OCI-LY1 (cell line): ENCODE results near the gene RASSF4.
"Not testable (repeated sequence)": the region's sequence is repeated elsewhere in the genome, so short reads cannot be mapped to it uniquely, and the experiment has no call there.

Source experiments
- H2AFZ ChIP-seq: fragments of 200-600 bp; sonication (generic), shearing (Covaris generic); 2 replicates; pipeline ENCODE4 v1.6.0; 2014; ENCODE audit warnings: antibody characterized with exemption, mild to moderate bottlenecking, low read length
- H3F3A ChIP-seq: fragments of 200-600 bp; sonication (generic), shearing (Covaris generic); 2 replicates; pipeline ENCODE4 v1.6.0; 2014; ENCODE audit warnings: mild to moderate bottlenecking, antibody characterized with exemption, low read length, moderate library complexity; ENCODE audit not compliant: insufficient read depth
- H3K27ac ChIP-seq: fragments of 200-600 bp; sonication (generic); 2 replicates; pipeline ENCODE4 v1.5.1; 2014; ENCODE audit warnings: low read length, mixed run types, mild to moderate bottlenecking, low read depth; ENCODE audit not compliant: poor library complexity, severe bottlenecking
- H3K27me3 ChIP-seq: fragments of 200-600 bp; sonication (generic); 2 replicates; pipeline ENCODE4 v1.6.0; 2014; ENCODE audit warnings: antibody characterized with exemption, mild to moderate bottlenecking, low read length, moderate library complexity; ENCODE audit not compliant: insufficient read depth
- H3K36me3 ChIP-seq: fragments of 200-600 bp; sonication (generic); 2 replicates; pipeline ENCODE4 v1.6.1; 2014; ENCODE audit warnings: mild to moderate bottlenecking, antibody characterized with exemption, low read length, moderate library complexity, mixed read lengths; ENCODE audit not compliant: insufficient read depth
- H3K4me1 ChIP-seq: fragments of 200-600 bp; sonication (generic); 2 replicates; pipeline ENCODE4 v1.5.1; 2014; ENCODE audit warnings: mild to moderate bottlenecking, low read length, moderate library complexity; ENCODE audit not compliant: insufficient read depth, severe bottlenecking
- H3K4me2 ChIP-seq: fragments of 200-600 bp; sonication (generic), shearing (Covaris generic); 2 replicates; pipeline ENCODE4 v1.6.1; 2014; ENCODE audit warnings: low read length
- H3K4me3 ChIP-seq: fragments of 200-600 bp; sonication (generic); 2 replicates; pipeline ENCODE4 v1.5.1; 2014; ENCODE audit warnings: low read length, low read depth, mild to moderate bottlenecking, mixed read lengths; ENCODE audit not compliant: poor library complexity, severe bottlenecking
- H3K79me2 ChIP-seq: fragments of 200-600 bp; shearing (Covaris generic); 2 replicates; pipeline ENCODE4 v1.6.1; 2016; ENCODE audit warnings: mixed run types, low read length, mixed read lengths; ENCODE audit not compliant: insufficient read depth
- H3K9ac ChIP-seq: fragments of 200-600 bp; sonication (generic), shearing (Covaris generic); 2 replicates; pipeline ENCODE4 v1.6.1; 2014; ENCODE audit warnings: mild to moderate bottlenecking, low read length, mixed read lengths
- H3K9me2 ChIP-seq: fragments of 200-600 bp; sonication (generic), shearing (Covaris generic); 2 replicates; pipeline ENCODE4 v1.6.1; 2014; ENCODE audit warnings: low read depth, mild to moderate bottlenecking, low read length, mixed read lengths
- H3K9me3 ChIP-seq: fragments of 200-600 bp; shearing (Covaris generic); 2 replicates; pipeline ENCODE4 v1.6.1; 2014; ENCODE audit warnings: low read length, mixed read lengths
- H4K20me1 ChIP-seq: fragments of 200-600 bp; sonication (generic), shearing (Covaris generic); 2 replicates; pipeline ENCODE4 v1.6.0; 2016; ENCODE audit warnings: mild to moderate bottlenecking, low read length; ENCODE audit not compliant: insufficient read depth
- EZH2 ChIP-seq: fragments of 200-600 bp; sonication (generic), shearing (Covaris generic); IDR thresholded peaks from 2 replicates; pipeline ENCODE4 v1.8.0; 2017; ENCODE audit warnings: borderline replicate concordance, mixed run types, mild to moderate bottlenecking, antibody characterized with exemption, low read length, moderate library complexity, mixed read lengths
- TF ChIP-seq, protein P1 (sequence below): fragments of 200-600 bp; sonication (generic), shearing (Covaris generic); IDR thresholded peaks from 2 replicates; pipeline ENCODE4 v1.5.1; 2017; ENCODE audit warnings: mild to moderate bottlenecking, antibody characterized with exemption, low read length, moderate library complexity, mixed read lengths

The RASSF4 gene

GRCh38 chr10:45005284-45005683 lies 45.7 kb downstream of the RASSF4 start:
- TF ChIP-seq, protein P1, sequence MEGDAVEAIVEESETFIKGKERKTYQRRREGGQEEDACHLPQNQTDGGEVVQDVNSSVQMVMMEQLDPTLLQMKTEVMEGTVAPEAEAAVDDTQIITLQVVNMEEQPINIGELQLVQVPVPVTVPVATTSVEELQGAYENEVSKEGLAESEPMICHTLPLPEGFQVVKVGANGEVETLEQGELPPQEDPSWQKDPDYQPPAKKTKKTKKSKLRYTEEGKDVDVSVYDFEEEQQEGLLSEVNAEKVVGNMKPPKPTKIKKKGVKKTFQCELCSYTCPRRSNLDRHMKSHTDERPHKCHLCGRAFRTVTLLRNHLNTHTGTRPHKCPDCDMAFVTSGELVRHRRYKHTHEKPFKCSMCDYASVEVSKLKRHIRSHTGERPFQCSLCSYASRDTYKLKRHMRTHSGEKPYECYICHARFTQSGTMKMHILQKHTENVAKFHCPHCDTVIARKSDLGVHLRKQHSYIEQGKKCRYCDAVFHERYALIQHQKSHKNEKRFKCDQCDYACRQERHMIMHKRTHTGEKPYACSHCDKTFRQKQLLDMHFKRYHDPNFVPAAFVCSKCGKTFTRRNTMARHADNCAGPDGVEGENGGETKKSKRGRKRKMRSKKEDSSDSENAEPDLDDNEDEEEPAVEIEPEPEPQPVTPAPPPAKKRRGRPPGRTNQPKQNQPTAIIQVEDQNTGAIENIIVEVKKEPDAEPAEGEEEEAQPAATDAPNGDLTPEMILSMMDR, result no peak
- no peak for TF ChIP-seq EZH2
- H3K4me2 ChIP-seq, result no peak overlapping the region
- H3K27ac ChIP-seq, result no peak overlapping the region
- H3K9me2 ChIP-seq, result no peaks in the 10 kb centered on the region
- peaks cover 11% of the 10 kb centered on the region; the same call in 1 of the 2 replicates for H3K79me2 ChIP-seq
- H2AFZ ChIP-seq, result no peak overlapping the region
- peaks cover 39% of the 10 kb centered on the region for H3K36me3 ChIP-seq
- no peaks in the 10 kb centered on the region for H3F3A ChIP-seq
- H3K9me3 ChIP-seq, result peaks cover 23% of the 10 kb centered on the region
- no peak overlapping the region for H3K4me3 ChIP-seq
- H3K27me3 ChIP-seq, result no peaks in the 10 kb centered on the region
- no peak overlapping the region for H3K9ac ChIP-seq
- H3K4me1 ChIP-seq, result peaks cover 16% of the 10 kb centered on the region
- no peaks in the 10 kb centered on the region for H4K20me1 ChIP-seq

GRCh38 chr10:45006276-45007030 lies 46.9 kb downstream of the RASSF4 start:
- Histone ChIP-seq H3K36me3 (peaks cover 39% of the 10 kb centered on the region), H3K4me1 (peaks cover 8% of the 10 kb centered on the region), H3F3A (no peaks in the 10 kb centered on the region), H3K4me2 (no peak overlapping the region), H3K79me2 (peaks cover 11% of the 10 kb centered on the region; the same call in 1 of the 2 replicates), H3K27me3 (no peaks in the 10 kb centered on the region), H3K27ac (no peak overlapping the region), H2AFZ (no peak overlapping the region), H3K9me3 (peaks cover 23% of the 10 kb centered on the region), H3K9ac (no peak overlapping the region), H3K9me2 (no peaks in the 10 kb centered on the region), H4K20me1 (no peaks in the 10 kb centered on the region), H3K4me3 (no peak overlapping the region)
- TF ChIP-seq, protein P1, result no peak
- no peak for TF ChIP-seq EZH2

GRCh38 chr10:45008524-45009161 lies 49.0 kb downstream of the RASSF4 start:
- Histone ChIP-seq H3K9ac (no peak overlapping the region), H3K4me2 (no peak overlapping the region), H3K9me3 (peaks cover 11% of the 10 kb centered on the region), H3K79me2 (no peaks in the 10 kb centered on the region), H3K27ac (no peak overlapping the region), H3K4me1 (no peaks in the 10 kb centered on the region), H3K4me3 (no peak overlapping the region), H3K27me3 (no peaks in the 10 kb centered on the region), H2AFZ (no peak overlapping the region), H3K36me3 (peaks cover 20% of the 10 kb centered on the region), H4K20me1 (no peaks in the 10 kb centered on the region), H3F3A (no peaks in the 10 kb centered on the region), H3K9me2 (no peaks in the 10 kb centered on the region)
- TF ChIP-seq, protein P1, result peak; percentile 93
- no peak for TF ChIP-seq EZH2

DNA sequence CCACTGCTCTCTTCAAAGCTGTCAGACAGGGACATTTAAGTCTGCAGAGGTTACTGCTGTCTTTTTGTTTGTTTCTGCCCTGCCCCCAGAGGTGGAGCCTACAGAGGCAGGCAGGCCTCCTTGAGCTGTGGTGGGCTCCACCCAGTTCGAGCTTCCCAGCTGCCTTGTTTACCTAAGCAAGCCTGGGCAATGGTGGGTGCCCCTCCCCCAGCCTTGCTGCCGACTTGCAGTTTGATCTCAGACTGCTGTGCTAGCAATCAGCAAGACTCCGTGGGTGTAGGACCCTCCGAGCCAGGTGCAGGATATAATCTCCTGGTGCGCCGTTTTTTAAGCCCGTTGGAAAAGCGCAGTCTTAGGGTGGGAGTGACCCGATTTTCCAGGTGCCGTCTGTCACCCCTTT lies 55.0 kb downstream of the RASSF4 start:
- not testable (repeated sequence) for H3K9me2 ChIP-seq, H2AFZ ChIP-seq, H3K9ac ChIP-seq, H3K4me3 ChIP-seq, H4K20me1 ChIP-seq, H3K9me3 ChIP-seq, H3F3A ChIP-seq, H3K27me3 ChIP-seq, H3K79me2 ChIP-seq, H3K27ac ChIP-seq, H3K4me1 ChIP-seq, H3K4me2 ChIP-seq, H3K36me3 ChIP-seq
